Endometrial microvascular endothelial cells (primary cell): Measurements from ENCODE around the gene CFAP99. TPM values are rescaled to one million over a fixed set of nuclear protein-coding genes. Genes with fewer than 3 reads are reported as not detected.
"Not testable (repeated sequence)": the region's sequence is repeated elsewhere in the genome, so short reads cannot be mapped to it uniquely, and the experiment has no call there.

Experiments
- in situ Hi-C: cut with HindIII; loops from 2 replicates; pipeline ENCODE4 v1.10.0; 2017; ENCODE audit warnings: low sequenced_read_pairs, low pct_unique_long_range_greater_than_20kb; ENCODE audit errors: inconsistent ontology term
- total RNA-seq: library from RNA; depleted of rRNA; stranded (reverse); fragments of >200 nt; gene quantifications from one replicate; pipeline ENCODE4 v1.2.3, GENCODE V29; 2015; ENCODE audit errors: inconsistent ontology term

Gene CFAP99
- total RNA-seq, 1 donor from 2014 or later = not detected

- in situ Hi-C loops = no loop called here
These were observed 41.0 kb downstream of the CFAP99 start for GRCh38 chr4:2459589-2460349.

- in situ Hi-C loops = no loop called here
These were observed 42.6 kb downstream of the CFAP99 start for GRCh38 chr4:2461246-2461960.

GRCh38 chr4:2462218-2462991, 43.6 kb downstream of the CFAP99 start:
- in situ Hi-C loops = no loop called here

GRCh38 chr4:2462992-2463762, 44.4 kb downstream of the CFAP99 start:
- in situ Hi-C loops = no loop called here

- in situ Hi-C loops = no loop called here
These were observed 46.3 kb downstream of the CFAP99 start for GRCh38 chr4:2465032-2465431.

GRCh38 chr4:2465544-2465943, 46.8 kb downstream of the CFAP99 start:
- in situ Hi-C loops = not testable (repeated sequence)

- in situ Hi-C loops = no loop called here
These were observed 49.9 kb downstream of the CFAP99 start, which contains the start of gene RNF4 for GRCh38 chr4:2468456-2469191. Gene RNF4, plus strand, starts transcription at chr4:2469106. Its CDS starts 21,388 bp downstream, at chr4:2490494.

GRCh38 chr4:2469192-2469984, 50.6 kb downstream of the CFAP99 start:
- in situ Hi-C loops = no loop called here

- in situ Hi-C loops = no loop called here
These were observed 52.0 kb downstream of the CFAP99 start for GRCh38 chr4:2470791-2471190.

GRCh38 chr4:2472187-2472586, 53.4 kb downstream of the CFAP99 start:
- in situ Hi-C loops = no loop called here

- in situ Hi-C loops = no loop called here
These were observed 59.5 kb downstream of the CFAP99 start for GRCh38 chr4:2478229-2478628.

- in situ Hi-C loops = no loop called here
These were observed 61.9 kb downstream of the CFAP99 start for GRCh38 chr4:2480649-2481048.

GRCh38 chr4:2482192-2482591, 63.4 kb downstream of the CFAP99 start:
- in situ Hi-C loops = no loop called here

- in situ Hi-C loops = no loop called here
These were observed 63.9 kb downstream of the CFAP99 start for GRCh38 chr4:2482693-2483092.

GRCh38 chr4:2483237-2483636, 64.5 kb downstream of the CFAP99 start:
- in situ Hi-C loops = no loop called here

GRCh38 chr4:2484185-2484584, 65.4 kb downstream of the CFAP99 start:
- in situ Hi-C loops = no loop called here

GRCh38 chr4:2484993-2485392, 66.2 kb downstream of the CFAP99 start:
- in situ Hi-C loops = no loop called here
